Stomach (tissue), 9 donors: Measurements from ENCODE around the gene HAGHL. TPM values are rescaled to one million over a fixed set of nuclear protein-coding genes. Genes with fewer than 3 reads are reported as not detected.

Source experiments
- DNase-seq, 2 donors: peaks; one replicate each; pipeline versions ENCODE4 v3.0.0 to v3.0.0-alpha.2; 2013 to 2019
- H3K27ac ChIP-seq, 5 donors: fragments of 200-600 bp in 4 of 5; sonication (generic) in 4 of 5; one replicate each; pipeline ENCODE4 v1.5.1; 2013 to 2019; ENCODE audit warnings: mild to moderate bottlenecking in 1 of 5, moderate library complexity in 1 of 5
- H3K27me3 ChIP-seq, 3 donors: fragments of 200-600 bp; sonication (generic); one replicate each; pipeline ENCODE4 v1.5.1; 2017 to 2019; ENCODE audit warnings: mixed run types in 1 of 3
- H3K36me3 ChIP-seq, 4 donors: fragments of 200-600 bp; sonication (generic); 1 replicate in 3 of 4; 2 replicates in 1 of 4; pipeline ENCODE4 v1.5.1; 2016 to 2019
- H3K4me1 ChIP-seq, 4 donors: fragments of 200-600 bp; sonication (generic); one replicate each; pipeline ENCODE4 v1.5.1; 2016 to 2019
- H3K4me3 ChIP-seq, 4 donors: fragments of 200-600 bp; sonication (generic) in 3 of 4; one replicate each; pipeline ENCODE4 v1.5.1; 2016 to 2019; ENCODE audit warnings: mild to moderate bottlenecking in 1 of 4
- H3K9me3 ChIP-seq, 4 donors: fragments of 200-600 bp; sonication (generic); one replicate each; pipeline ENCODE4 v1.5.1; 2016 to 2019
- CTCF ChIP-seq, 7 experiments: fragments of 450-650 bp in 4 of 7; fragments of 200-600 bp in 3 of 7; sonication (generic) in 3 of 7; IDR thresholded peaks; one replicate each; pipeline ENCODE4 v1.5.1; 2016 to 2019; ENCODE audit warnings: antibody characterized with exemption in 7 of 7, control low read depth in 2 of 7, mild to moderate bottlenecking in 1 of 7
- EP300 ChIP-seq: sonication (generic); formaldehyde crosslinking; IDR thresholded peaks from one replicate; pipeline ENCODE4 v1.6.1; 2017; ENCODE audit warnings: antibody characterized with exemption
- POLR2A ChIP-seq, 4 donors: fragments of 450-650 bp; IDR thresholded peaks; one replicate each; pipeline ENCODE4 v1.6.1; 2016; ENCODE audit warnings: antibody characterized with exemption in 4 of 4, control low read depth in 2 of 4, mild to moderate bottlenecking in 1 of 4, moderate library complexity in 1 of 4
- POLR2AphosphoS5 ChIP-seq, 3 donors: sonication (generic); formaldehyde crosslinking; IDR thresholded peaks; one replicate each; pipeline ENCODE4 v1.6.1; 2016; ENCODE audit warnings: antibody characterized with exemption in 3 of 3
- WGBS, 5 donors: extraction: QIAGEN DNeasy Blood & Tissue Kit in 3 of 5; methylation state at CpG; one replicate each; pipeline versions ENCODE4 v1.1.5 to v1.1.7; 2013 to 2018; 5-methylcytosine and 5-hydroxymethylcytosine counted together
- intact Hi-C: fragments of 100-400 bp; cut with DNase I; formaldehyde crosslinking; loops from one replicate; pipeline ENCODE4 v1.15.1; 2023; ENCODE audit warnings: low total_unique reads
- polyA plus RNA-seq, 3 donors: library from polyadenylated mRNA; stranded (reverse); fragments of 200-250 nt; gene quantifications; one replicate each; pipeline ENCODE4 v1.2.3, GENCODE V29; 2013
- total RNA-seq, 5 donors: library from RNA; depleted of rRNA; stranded (reverse); fragments of >200 nt; gene quantifications; one replicate each; pipeline versions ENCODE4 v1.1.0 to v1.2.3, GENCODE V29; 2014 to 2016
- donor health status: healthy with polysubstance abuse.
- donor health status: Bipolar disorder and iron deficiency.
- donor health status: healthy.

Gene HAGHL
- total and polyA plus RNA-seq, 8 donors, result 3.1 to 19.9 (median 3.9) TPM; not detected in 2

GRCh38 chr16:728890-729744 is 2.2 kb downstream of the HAGHL start:
- intact Hi-C loops, result no loop called here
- Histone ChIP-seq H3K27me3 (peaks cover 0 to 52% (median 24%) of the 10 kb centered on the region in 3 donors), H3K36me3 (peaks cover 15 to 46% (median 38%) of the 10 kb centered on the region in 4 donors), H3K27ac (peak overlapping the region in 2 of 5 donors; percentile 16 to 62), H3K9me3 (no peaks in the 10 kb centered on the region), H3K4me1 (peaks cover 31 to 38% (median 32%) of the 10 kb centered on the region in 4 donors), H3K4me3 (peak overlapping the region in 3 of 4 donors; percentile 51 to 69 (median 57))
- no peak for TF ChIP-seq CTCF (IDR thresholded peaks at IDR 0.05)
- no peak for TF ChIP-seq POLR2AphosphoS5 (IDR thresholded peaks at IDR 0.05)
- no peak for TF ChIP-seq EP300
- no peak for TF ChIP-seq POLR2A (IDR thresholded peaks at IDR 0.05)
- WGBS, 5 donors, result 43 to 65% (median 59%) methylated on average over 17 to 55 of the region's 55 CpGs
- no peak for DNase-seq

DNA sequence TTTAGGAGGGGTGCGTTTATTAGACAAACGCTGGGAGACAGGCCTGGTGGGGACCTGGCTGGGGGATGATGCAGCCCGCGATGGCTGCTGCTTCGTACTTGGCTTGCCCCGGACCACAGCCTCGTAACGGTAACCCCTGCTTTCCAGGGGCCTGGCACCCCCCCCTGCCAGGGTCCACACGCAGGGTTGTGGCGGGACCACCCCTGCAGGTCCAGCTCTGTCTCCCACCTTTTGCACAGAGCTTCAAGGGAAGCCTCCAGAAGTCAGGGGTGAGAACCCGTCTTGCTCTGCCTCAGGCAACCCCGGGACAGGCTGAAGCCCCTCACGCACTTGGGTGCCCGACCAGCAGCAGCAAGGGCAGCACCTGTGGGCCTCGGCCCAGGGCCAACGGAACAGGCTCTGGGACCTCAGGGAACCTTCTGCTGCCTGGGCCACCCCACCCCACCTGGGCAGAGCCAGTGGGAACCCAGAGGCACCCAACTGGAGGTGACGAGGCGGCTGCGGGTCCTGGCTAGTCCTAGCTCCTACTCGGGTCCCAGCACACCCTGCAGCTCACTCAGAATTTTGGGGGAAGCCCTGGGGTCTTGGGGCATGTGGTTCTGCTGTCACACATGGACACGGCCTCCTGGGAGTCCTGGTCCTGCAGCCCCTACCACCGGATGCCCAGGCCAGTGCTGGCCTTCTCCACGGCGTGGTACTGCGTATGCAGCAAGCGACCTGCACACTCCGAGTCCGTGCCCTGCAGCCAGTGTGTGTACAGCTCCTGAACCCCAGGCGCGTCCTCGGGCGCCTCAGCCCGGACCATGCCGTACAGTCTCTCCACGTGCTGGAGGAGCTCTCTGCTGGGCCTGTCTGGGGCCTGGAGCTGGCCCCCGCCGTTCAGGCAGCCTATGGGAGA is 3.1 kb downstream of the HAGHL start:
- no peak overlapping the region for H3K27ac ChIP-seq
- peaks cover 31 to 38% (median 32%) of the 10 kb centered on the region in 4 donors for H3K4me1 ChIP-seq
- intact Hi-C loops, result no loop called here
- TF ChIP-seq CTCF (IDR thresholded peaks at IDR 0.05) (no peak), EP300 (no peak), POLR2A (IDR thresholded peaks at IDR 0.05) (no peak), POLR2AphosphoS5 (IDR thresholded peaks at IDR 0.05) (no peak)
- H3K4me3 ChIP-seq, result no peak overlapping the region
- WGBS, 5 donors, result 85 to 91% (median 88%) methylated on average over 28 to 37 of the region's 37 CpGs
- H3K36me3 ChIP-seq, result peaks cover 17 to 55% (median 47%) of the 10 kb centered on the region in 4 donors
- peaks cover 0 to 45% (median 24%) of the 10 kb centered on the region in 3 donors for H3K27me3 ChIP-seq
- no peaks in the 10 kb centered on the region for H3K9me3 ChIP-seq
- DNase-seq, result no peak

- no peak for TF ChIP-seq CTCF (IDR thresholded peaks at IDR 0.05)
- TF ChIP-seq POLR2AphosphoS5 (IDR thresholded peaks at IDR 0.05), result no peak
- TF ChIP-seq EP300, result no peak
- no peak for TF ChIP-seq POLR2A (IDR thresholded peaks at IDR 0.05)
- intact Hi-C loops, result no loop called here
- WGBS, 5 donors, result 75 to 91% (median 86%) methylated on average over 20 to 22 of the region's 22 CpGs
- Histone ChIP-seq H3K4me1 (peaks cover 31 to 32% (median 31%) of the 10 kb centered on the region in 4 donors), H3K27ac (no peak overlapping the region), H3K36me3 (peaks cover 25 to 64% (median 56%) of the 10 kb centered on the region in 4 donors), H3K4me3 (no peak overlapping the region), H3K27me3 (peaks cover 0 to 36% (median 24%) of the 10 kb centered on the region in 3 donors), H3K9me3 (no peaks in the 10 kb centered on the region)
- no peak for DNase-seq
Observed at GRCh38 chr16:730666-731509, 4.0 kb downstream of the HAGHL start.
